ENCODE results near the gene COL13A1.

The COL13A1 gene

GRCh38 chr10:69839696-69840345, 38.1 kb downstream of the COL13A1 start:
- Mint-ChIP-seq H3K4me1 (ENCODE audit: low read depth) (peaks cover 12% of the 10 kb centered on the region), H3K4me3 (no peak overlapping the region), H3K27ac (no peak overlapping the region), H3K9me3 (no peaks in the 10 kb centered on the region), H3K27me3 (peaks cover 19% of the 10 kb centered on the region), H3K36me3 (ENCODE audit: low read depth) (no peaks in the 10 kb centered on the region)
- no peak for DNase-seq

- Mint-ChIP-seq H3K9me3 (no peaks in the 10 kb centered on the region), H3K36me3 (ENCODE audit: low read depth) (no peaks in the 10 kb centered on the region), H3K4me1 (ENCODE audit: low read depth) (peaks cover 12% of the 10 kb centered on the region), H3K27ac (no peak overlapping the region), H3K4me3 (no peak overlapping the region), H3K27me3 (peaks cover 24% of the 10 kb centered on the region)
- no peak for DNase-seq
These were observed 39.1 kb downstream of the COL13A1 start for GRCh38 chr10:69840773-69841172.

GRCh38 chr10:69842020-69842419, 40.3 kb downstream of the COL13A1 start:
- no peak for DNase-seq
- Mint-ChIP-seq H3K4me1 (ENCODE audit: low read depth) (peaks cover 12% of the 10 kb centered on the region), H3K4me3 (no peak overlapping the region), H3K9me3 (no peaks in the 10 kb centered on the region), H3K36me3 (ENCODE audit: low read depth) (no peaks in the 10 kb centered on the region), H3K27ac (peak overlapping the region; percentile 32), H3K27me3 (peaks cover 34% of the 10 kb centered on the region)

- H3K9me3 Mint-ChIP-seq, result no peaks in the 10 kb centered on the region
- no peak overlapping the region for H3K27ac Mint-ChIP-seq
- H3K36me3 Mint-ChIP-seq (ENCODE audit: low read depth), result no peaks in the 10 kb centered on the region
- H3K27me3 Mint-ChIP-seq, result peaks cover 43% of the 10 kb centered on the region
- H3K4me1 Mint-ChIP-seq (ENCODE audit: low read depth), result peaks cover 12% of the 10 kb centered on the region
- DNase-seq, result no peak
- no peak overlapping the region for H3K4me3 Mint-ChIP-seq
These were observed 41.2 kb downstream of the COL13A1 start for GRCh38 chr10:69842882-69843281.

GRCh38 chr10:69843923-69844322, 42.2 kb downstream of the COL13A1 start:
- no peak for DNase-seq
- H3K9me3 Mint-ChIP-seq, result no peaks in the 10 kb centered on the region
- no peak overlapping the region for H3K27ac Mint-ChIP-seq
- H3K4me3 Mint-ChIP-seq, result no peak overlapping the region
- peaks cover 12% of the 10 kb centered on the region for H3K4me1 Mint-ChIP-seq (ENCODE audit: low read depth)
- peaks cover 50% of the 10 kb centered on the region for H3K27me3 Mint-ChIP-seq
- H3K36me3 Mint-ChIP-seq (ENCODE audit: low read depth), result no peaks in the 10 kb centered on the region

- Mint-ChIP-seq H3K27me3 (peaks cover 50% of the 10 kb centered on the region), H3K36me3 (ENCODE audit: low read depth) (no peaks in the 10 kb centered on the region), H3K9me3 (no peaks in the 10 kb centered on the region), H3K4me1 (ENCODE audit: low read depth) (peaks cover 12% of the 10 kb centered on the region), H3K4me3 (no peak overlapping the region), H3K27ac (no peak overlapping the region)
- no peak for DNase-seq
These were observed 43.0 kb downstream of the COL13A1 start for GRCh38 chr10:69844698-69845097.

- no peak for DNase-seq
- Mint-ChIP-seq H3K27me3 (peaks cover 49% of the 10 kb centered on the region), H3K27ac (no peak overlapping the region), H3K4me1 (ENCODE audit: low read depth) (peaks cover 12% of the 10 kb centered on the region), H3K36me3 (ENCODE audit: low read depth) (no peaks in the 10 kb centered on the region), H3K4me3 (no peak overlapping the region), H3K9me3 (no peaks in the 10 kb centered on the region)
These were observed 44.0 kb downstream of the COL13A1 start for GRCh38 chr10:69845574-69846292.

GRCh38 chr10:69846293-69846921, 44.7 kb downstream of the COL13A1 start:
- H3K4me1 Mint-ChIP-seq (ENCODE audit: low read depth), result peaks cover 11% of the 10 kb centered on the region
- no peak for DNase-seq
- H3K27ac Mint-ChIP-seq, result no peak overlapping the region
- no peaks in the 10 kb centered on the region for H3K9me3 Mint-ChIP-seq
- H3K36me3 Mint-ChIP-seq (ENCODE audit: low read depth), result no peaks in the 10 kb centered on the region
- H3K27me3 Mint-ChIP-seq, result peaks cover 49% of the 10 kb centered on the region
- no peak overlapping the region for H3K4me3 Mint-ChIP-seq

GRCh38 chr10:69847458-69847857, 45.8 kb downstream of the COL13A1 start:
- Mint-ChIP-seq H3K4me1 (ENCODE audit: low read depth) (peaks cover 1% of the 10 kb centered on the region), H3K27me3 (peaks cover 49% of the 10 kb centered on the region), H3K27ac (no peak overlapping the region), H3K4me3 (no peak overlapping the region), H3K9me3 (no peaks in the 10 kb centered on the region), H3K36me3 (ENCODE audit: low read depth) (no peaks in the 10 kb centered on the region)
- DNase-seq, result no peak

GRCh38 chr10:69847883-69848282, 46.2 kb downstream of the COL13A1 start:
- Mint-ChIP-seq H3K27ac (no peak overlapping the region), H3K4me3 (no peak overlapping the region), H3K9me3 (no peaks in the 10 kb centered on the region), H3K36me3 (ENCODE audit: low read depth) (no peaks in the 10 kb centered on the region), H3K4me1 (ENCODE audit: low read depth) (no peaks in the 10 kb centered on the region), H3K27me3 (peaks cover 49% of the 10 kb centered on the region)
- DNase-seq, result no peak

GRCh38 chr10:69848454-69848853, 46.7 kb downstream of the COL13A1 start:
- Mint-ChIP-seq H3K36me3 (ENCODE audit: low read depth) (no peaks in the 10 kb centered on the region), H3K4me1 (ENCODE audit: low read depth) (no peaks in the 10 kb centered on the region), H3K27me3 (peaks cover 49% of the 10 kb centered on the region)

GRCh38 chr10:69849825-69850224, 48.1 kb downstream of the COL13A1 start:
- H3K9me3 Mint-ChIP-seq, result no peaks in the 10 kb centered on the region
- H3K4me1 Mint-ChIP-seq (ENCODE audit: low read depth), result no peaks in the 10 kb centered on the region
- no peak for DNase-seq
- peaks cover 38% of the 10 kb centered on the region for H3K27me3 Mint-ChIP-seq
- no peak overlapping the region for H3K27ac Mint-ChIP-seq
- no peak overlapping the region for H3K4me3 Mint-ChIP-seq
- H3K36me3 Mint-ChIP-seq (ENCODE audit: low read depth), result no peaks in the 10 kb centered on the region

More at GRCh38 chr10:69848454-69848853, 46.7 kb downstream of the COL13A1 start:
- H3K27ac Mint-ChIP-seq, result no peak overlapping the region
- no peak overlapping the region for H3K4me3 Mint-ChIP-seq
- DNase-seq, result no peak
- H3K9me3 Mint-ChIP-seq, result no peaks in the 10 kb centered on the region

GRCh38 chr10:69850440-69850839, 48.7 kb downstream of the COL13A1 start:
- H3K27ac Mint-ChIP-seq, result no peak overlapping the region
- DNase-seq, result no peak
- H3K4me1 Mint-ChIP-seq (ENCODE audit: low read depth), result no peaks in the 10 kb centered on the region
- no peak overlapping the region for H3K4me3 Mint-ChIP-seq
- H3K27me3 Mint-ChIP-seq, result peaks cover 31% of the 10 kb centered on the region
- no peaks in the 10 kb centered on the region for H3K36me3 Mint-ChIP-seq (ENCODE audit: low read depth)
- no peaks in the 10 kb centered on the region for H3K9me3 Mint-ChIP-seq

GRCh38 chr10:69851306-69851705, 49.6 kb downstream of the COL13A1 start:
- H3K36me3 Mint-ChIP-seq (ENCODE audit: low read depth), result no peaks in the 10 kb centered on the region
- DNase-seq, result no peak
- no peak overlapping the region for H3K27ac Mint-ChIP-seq
- H3K27me3 Mint-ChIP-seq, result peaks cover 25% of the 10 kb centered on the region
- no peaks in the 10 kb centered on the region for H3K4me1 Mint-ChIP-seq (ENCODE audit: low read depth)
- H3K9me3 Mint-ChIP-seq, result no peaks in the 10 kb centered on the region
- no peak overlapping the region for H3K4me3 Mint-ChIP-seq

- Mint-ChIP-seq H3K27ac (no peak overlapping the region), H3K4me1 (ENCODE audit: low read depth) (no peaks in the 10 kb centered on the region), H3K4me3 (no peak overlapping the region), H3K9me3 (no peaks in the 10 kb centered on the region), H3K36me3 (ENCODE audit: low read depth) (no peaks in the 10 kb centered on the region), H3K27me3 (peaks cover 8% of the 10 kb centered on the region)
- DNase-seq, result no peak
These were observed 51.4 kb downstream of the COL13A1 start for GRCh38 chr10:69853064-69853463.
